Stimulated activated CD4-positive, alpha-beta T cell treated with anti-CD3 and anti-CD28 coated beads, Interleukin-12 subunit alpha, Interleukin-12 subunit beta, amount 100 ng/mL, for 24 hours (primary cell): ENCODE measurements around the gene TMEM175.
"Not testable (repeated sequence)": the region's sequence is repeated elsewhere in the genome, so short reads cannot be mapped to it uniquely, and the experiment has no call there.

Experiments used
- DNase-seq, 2 experiments: peaks; one replicate each; pipeline ENCODE4 v3.0.0-alpha.2; 2020; ENCODE audit warnings: low read depth in 2 of 2

Gene TMEM175

DNA sequence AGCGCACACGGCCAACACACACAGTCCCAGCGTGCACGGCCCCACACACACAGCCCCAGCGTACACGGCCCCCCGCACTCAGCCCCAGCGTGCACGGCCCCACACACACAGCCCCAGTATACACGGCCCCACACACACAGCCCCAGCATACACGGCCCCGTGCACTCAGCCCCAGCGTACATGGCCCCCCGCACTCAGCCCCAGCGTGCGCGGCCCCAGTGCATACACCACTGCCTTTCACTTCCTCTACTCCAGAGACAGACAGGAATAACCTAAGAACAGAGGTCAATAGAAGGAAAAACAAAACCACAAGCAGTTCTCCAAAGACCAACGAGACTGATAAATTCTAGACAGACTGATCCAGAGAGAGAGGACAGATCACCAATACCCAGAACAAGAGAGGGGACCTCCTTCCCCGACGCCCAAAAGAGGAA lies 17.2 kb upstream of the TMEM175 start:
- no peak for DNase-seq

DNA sequence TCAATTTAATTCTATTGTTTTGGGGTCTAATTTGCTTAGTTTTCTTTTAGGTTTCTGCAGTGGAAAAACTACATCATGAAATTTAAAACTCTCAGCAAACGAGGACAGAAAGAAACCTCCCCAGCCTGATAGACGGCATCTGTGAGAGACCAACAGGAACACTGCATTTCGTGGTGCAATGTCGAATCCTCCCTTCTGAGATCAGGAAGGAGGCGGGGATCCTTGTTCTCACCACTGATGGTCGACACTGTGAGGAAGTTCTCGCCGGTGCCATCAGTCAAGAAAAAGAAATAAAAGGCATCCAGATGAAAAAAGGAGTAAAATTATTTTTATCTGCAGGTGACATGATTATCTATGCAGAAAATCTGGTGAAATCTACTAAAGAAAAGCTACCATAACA lies 16.7 kb upstream of the TMEM175 start:
- DNase-seq, result no peak

DNA sequence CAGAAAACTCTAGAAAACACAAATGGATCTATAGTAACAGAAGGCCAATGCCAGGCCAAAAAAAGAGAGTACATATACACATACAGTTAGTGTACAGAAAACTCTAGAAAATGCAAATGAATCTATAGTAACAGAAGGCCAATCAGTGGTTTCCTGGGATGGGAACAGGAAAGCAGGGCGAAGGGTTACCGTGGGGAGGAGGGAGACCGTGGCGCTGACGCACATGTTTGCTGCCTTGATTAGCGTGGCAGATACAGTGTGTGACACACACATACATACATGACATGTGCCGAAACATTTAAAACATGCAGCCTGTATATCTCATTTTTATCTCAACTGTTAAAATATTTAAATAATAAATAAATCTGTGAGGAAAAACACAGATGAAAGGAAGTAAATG lies 14.8 kb upstream of the TMEM175 start:
- no peak for DNase-seq

DNA sequence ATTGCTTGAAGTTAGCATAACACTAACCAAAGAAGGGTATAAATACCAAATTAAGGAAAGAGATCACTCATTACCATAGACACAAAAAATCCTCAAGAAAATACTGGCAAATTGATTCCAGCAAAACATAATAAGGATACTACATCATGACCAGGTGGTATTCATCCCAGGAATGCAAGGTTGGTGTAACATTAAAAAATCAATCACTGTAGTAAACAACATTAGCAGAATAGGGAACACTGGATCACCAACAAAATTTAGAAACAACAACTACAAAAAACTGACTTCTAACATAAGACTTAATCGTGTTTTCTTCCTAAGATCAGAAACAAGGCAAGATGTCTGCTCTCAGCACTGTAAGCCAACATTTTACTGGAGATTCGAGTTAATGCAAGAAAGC lies 14.3 kb upstream of the TMEM175 start:
- no peak for DNase-seq

DNA sequence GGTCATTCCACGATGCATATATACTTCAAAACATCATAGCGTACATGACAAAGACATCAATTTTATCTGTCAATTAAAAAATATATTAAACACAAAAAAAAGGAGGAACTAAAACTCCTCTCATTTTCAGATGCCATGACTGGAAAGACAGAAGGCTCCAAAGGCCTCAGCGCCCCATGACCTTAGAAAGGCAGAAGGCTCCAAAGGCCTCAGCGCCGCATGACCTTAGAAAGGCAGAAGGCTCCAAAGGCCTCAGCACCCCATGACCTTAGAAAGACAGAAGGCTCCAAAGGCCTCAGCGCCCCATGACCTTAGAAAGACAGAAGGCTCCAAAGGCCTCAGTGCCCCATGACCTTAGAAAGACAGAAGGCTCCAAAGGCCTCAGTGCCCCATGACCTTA lies 13.7 kb upstream of the TMEM175 start:
- not testable (repeated sequence) for DNase-seq

DNA sequence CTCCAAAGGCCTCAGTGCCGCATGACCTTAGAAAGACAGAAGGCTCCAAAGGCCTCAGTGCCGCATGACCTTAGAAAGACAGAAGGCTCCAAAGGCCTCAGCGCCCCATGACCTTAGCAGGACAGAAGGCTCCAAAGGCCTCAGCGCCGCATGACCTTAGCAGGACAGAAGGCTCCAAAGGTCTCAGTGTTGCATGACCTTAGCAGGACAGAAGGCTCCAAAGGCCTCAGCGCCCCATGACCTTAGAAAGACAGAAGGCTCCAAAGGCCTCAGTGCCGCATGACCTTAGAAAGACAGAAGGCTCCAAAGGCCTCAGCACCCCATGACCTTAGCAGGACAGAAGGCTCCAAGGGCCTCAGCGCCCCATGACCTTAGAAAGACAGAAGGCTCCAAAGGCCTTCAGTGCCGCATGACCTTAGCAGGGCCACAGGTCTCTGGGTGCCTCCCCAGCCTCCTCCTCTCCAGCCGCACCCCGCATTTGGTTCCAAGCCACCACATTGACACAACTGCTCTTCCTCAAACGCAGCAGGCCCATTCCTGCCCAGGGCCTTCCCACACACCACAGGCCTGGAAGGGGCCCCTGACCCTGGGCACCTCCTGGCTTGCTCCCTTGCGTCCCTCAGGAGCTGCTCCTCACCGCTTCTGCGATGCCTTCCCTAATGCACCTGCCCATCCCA lies 13.1 kb upstream of the TMEM175 start:
- not testable (repeated sequence) for DNase-seq

DNA sequence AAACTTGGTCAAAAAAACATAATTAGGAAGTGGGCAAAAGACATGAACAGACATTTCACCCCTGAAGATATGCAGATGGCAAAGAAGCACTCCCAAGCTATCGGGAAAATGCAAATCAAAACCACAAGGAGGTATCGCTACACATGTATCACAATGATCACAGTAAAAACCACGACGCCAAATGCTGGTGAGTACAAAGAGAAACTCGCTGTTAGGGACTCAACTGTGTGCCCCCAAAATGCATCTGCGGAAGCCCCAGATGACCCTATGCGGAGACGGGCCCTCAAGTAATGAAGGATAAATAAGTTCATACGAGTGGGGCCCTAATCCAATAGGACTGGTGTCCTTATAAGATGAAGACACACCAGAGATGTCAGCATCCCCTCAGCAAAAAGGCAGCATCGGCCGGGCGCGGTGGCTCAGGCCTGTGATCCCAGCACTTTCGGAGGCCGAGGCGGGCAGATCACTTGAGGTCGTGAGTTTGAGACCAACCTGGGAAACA lies 10.4 kb upstream of the TMEM175 start:
- no peak for DNase-seq

DNA sequence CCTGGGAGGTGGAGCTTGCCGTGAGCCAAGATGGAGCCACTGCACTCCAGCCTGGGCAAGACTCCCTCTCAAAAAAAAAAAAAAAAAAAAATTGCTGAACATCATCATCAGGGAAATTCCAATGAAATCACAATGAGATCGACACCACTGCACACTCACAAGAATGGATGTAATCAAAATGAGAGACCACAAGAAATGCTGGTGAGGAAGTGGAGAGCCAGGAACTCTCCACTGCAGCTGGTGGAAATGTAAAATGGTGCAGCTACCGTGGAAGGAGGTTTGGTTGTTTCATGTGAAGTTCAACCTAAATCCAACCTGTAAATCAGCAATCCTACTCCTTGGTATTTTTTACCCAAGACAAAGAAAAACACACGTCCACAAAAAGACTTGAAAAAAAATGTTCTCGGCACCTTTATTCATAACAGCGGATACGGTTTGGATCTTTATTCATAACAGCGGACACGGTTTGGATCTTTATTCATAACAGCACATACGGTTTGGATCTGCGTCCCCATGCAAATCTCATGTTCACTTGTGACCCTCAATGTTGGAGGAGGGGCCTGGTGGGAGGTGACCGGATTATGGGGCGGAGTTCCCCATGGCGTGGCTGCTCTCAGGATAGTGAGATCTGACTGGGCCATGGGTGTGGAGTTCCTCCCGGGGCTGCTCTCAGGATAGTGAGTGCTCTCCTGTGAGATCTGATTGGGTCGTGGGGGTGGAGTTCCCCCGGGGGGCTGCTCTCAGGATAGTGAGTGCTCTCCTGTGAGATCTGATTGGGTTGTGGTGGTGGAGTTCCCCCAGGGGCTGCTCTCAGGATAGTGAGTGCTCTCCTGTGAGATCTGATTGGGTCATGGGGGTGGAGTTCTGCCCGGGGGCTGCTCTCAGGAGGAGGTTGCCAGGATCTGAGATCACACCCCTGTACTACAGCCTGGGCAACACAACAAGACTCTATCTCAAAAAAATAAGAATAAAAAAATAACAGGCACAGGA lies 7.9 kb upstream of the TMEM175 start:
- no peak for DNase-seq

DNA sequence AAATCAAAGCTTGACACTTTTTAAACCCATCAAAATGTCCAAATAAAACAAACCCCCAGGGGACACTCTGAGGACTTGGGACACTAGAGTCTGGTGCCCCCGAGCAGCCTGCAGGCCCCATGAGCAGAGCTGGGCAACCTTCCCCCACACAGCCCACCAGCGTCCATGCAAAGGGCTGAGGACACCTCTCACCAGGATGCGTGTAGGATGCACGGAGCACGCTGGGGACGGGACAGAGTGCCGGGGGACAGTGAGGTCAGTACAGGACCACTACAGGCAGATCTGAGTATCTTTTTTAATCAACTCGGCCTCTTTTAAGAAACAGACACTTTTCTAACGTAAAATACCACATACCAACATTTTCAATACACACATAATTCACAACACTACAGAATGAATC lies 7.1 kb upstream of the TMEM175 start:
- DNase-seq, result no peak

DNA sequence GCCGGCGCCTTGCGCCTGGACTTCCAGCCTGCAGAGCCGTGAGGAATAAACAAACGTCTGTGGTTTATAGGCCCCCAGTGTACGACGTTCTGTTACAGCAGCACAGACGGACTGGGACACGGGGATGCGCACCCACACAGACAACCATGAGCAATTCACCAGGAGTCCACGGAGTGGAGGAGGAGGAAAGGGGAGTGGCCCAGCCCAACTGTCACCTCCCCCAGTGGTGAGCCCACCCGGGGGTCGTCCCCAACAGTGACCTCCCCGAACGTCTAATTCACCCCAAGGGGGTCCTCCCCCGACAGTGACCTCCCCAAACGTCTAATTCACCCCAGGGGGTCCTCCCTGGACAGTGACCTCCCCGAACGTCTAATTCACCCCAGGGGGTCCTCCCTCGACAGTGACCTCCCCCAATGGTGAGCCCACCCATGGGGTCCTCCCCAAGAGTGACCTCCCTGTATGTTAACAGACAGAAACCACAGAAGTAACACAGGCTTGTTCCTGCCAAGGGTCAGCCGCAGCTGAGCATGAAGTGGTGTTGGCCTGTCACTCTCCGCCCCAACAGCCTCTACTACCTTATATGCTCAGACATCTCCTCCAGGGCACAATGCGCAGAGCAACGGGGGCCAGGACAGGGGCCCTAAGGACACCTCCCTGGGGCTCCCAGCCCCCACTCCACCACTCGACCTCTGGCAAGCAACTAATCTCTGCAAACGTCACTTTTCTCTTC lies 6.3 kb upstream of the TMEM175 start:
- DNase-seq, result no peak

GRCh38 chr4:926538-926937 lies 5.7 kb upstream of the TMEM175 start:
- no peak for DNase-seq

GRCh38 chr4:927566-927965 lies 4.7 kb upstream of the TMEM175 start:
- DNase-seq, result not testable (repeated sequence)

GRCh38 chr4:929096-929765 lies 3.0 kb upstream of the TMEM175 start:
- DNase-seq, result no peak

- no peak for DNase-seq
Observed at GRCh38 chr4:930028-930551, 2.2 kb upstream of the TMEM175 start.

GRCh38 chr4:930827-931193 lies 1.4 kb upstream of the TMEM175 start:
- no peak for DNase-seq

DNA sequence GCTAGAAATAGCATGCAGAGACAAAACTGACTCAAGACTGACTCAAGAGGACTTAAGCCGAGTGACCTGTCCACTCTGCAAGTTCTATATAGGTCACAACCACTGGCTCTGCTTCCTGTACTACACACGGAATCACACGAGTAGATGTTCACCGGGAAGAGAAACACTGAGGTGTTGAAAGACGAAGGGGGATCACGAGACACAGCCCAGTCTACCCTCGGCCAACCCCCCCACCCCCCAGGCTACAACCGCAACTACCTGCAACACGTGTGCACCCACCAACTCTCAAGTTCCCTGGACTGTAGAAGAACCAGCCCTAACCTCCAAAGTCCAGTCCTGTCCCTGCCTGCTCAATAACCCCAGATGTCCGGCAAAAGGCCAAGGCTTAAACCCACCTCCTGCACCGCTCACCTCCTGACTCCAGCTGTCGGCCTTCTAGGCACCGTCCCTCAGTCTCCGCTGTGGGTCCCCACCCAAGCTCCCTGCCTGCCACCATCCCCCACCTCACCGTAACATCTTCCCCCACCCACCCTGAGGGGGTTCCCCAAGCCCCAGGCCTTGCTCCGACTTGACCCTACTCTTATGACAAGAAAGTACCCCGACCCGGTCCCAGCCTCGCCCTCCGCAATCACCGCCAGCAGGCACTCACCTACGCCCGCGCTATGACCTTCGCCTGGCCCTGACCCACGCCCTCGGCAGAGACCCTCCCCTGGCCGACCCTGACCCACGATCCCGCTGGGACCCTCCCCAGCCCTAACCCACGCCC lies 883 bp upstream of the TMEM175 start:
- no peak for DNase-seq

GRCh38 chr4:932713-933070 lies 432 bp downstream of the TMEM175 start:
- DNase-seq, result no peak

DNA sequence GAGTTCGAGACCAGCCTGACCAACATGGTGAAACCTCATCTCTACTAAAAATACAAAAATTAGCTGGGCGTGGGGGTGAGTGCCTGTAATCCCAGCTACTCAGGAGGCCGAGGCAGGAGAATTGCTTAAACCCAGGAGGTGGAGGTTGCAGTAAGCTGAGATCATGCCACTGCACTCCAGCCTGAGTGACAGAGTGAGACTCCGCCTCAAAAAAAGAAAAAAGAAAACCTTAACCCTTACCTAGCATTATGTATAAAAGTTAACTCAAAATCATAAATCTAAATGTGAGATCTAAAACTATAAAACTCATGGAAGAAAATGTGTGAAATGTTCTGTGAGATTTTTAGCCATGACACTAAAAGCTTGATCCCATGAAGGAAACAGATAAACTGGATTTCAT lies 7.2 kb downstream of the TMEM175 start:
- DNase-seq, result not testable (repeated sequence)

DNA sequence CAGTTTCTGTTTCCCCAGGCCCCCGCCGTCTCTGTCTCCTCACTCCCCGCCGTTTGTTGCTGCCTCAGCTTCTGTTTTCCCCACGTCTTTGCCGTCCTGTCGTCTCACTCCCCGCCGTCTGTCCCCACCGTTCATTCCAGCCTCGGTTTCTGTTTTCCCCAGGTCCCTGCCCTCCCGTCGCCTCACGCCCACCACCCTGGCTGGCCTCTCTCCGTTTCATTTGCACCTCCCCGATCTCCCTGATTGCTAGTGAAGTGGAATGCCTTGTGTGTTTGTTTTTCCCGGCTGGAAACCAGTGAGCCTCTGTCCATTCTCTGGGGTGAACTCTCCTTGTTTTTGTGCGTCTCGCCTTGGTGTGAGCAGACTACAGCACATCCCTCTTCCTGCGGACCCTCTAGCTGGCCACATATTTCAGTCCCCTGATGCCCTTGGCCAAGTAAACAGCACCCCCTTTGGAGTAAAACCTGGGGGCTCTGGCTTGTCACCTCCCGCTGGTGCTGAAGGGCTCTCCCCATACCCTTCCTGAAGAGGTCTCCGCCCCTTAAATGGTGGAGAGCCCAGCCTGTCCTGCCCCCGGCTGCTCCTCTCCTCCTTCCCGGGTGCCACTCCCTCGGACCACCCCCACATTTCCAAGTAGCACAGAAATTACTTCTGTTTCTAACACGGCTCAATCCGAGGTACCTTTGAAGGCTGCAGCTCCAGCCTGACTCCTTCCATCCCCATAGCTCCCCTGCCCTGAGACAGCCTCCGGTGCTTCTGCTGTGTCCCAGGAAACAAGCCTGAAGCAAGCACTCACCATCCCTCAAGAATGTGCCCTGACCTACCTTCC lies 13.2 kb downstream of the TMEM175 start:
- no peak for DNase-seq

- DNase-seq, result no peak
Observed at GRCh38 chr4:946103-946450, 13.8 kb downstream of the TMEM175 start.
